GM12801 (cell line): ENCODE measurements around the gene FBLN2.

Experiments
- CTCF ChIP-seq: IDR thresholded peaks from one replicate; pipeline ENCODE4 v1.5.1; 2011; ENCODE audit warnings: control low read depth; ENCODE audit not compliant: insufficient read length; ENCODE audit errors: extremely low read depth

The FBLN2 gene

GRCh38 chr3:13561376-13561775 is 12.5 kb downstream of the FBLN2 start:
- TF ChIP-seq CTCF = no peak

- no peak for TF ChIP-seq CTCF
These were observed 13.0 kb downstream of the FBLN2 start for GRCh38 chr3:13561967-13562366.

- no peak for TF ChIP-seq CTCF
These were observed 14.4 kb downstream of the FBLN2 start for GRCh38 chr3:13563321-13563720.

- no peak for TF ChIP-seq CTCF
These were observed 15.0 kb downstream of the FBLN2 start for GRCh38 chr3:13563911-13564310.

GRCh38 chr3:13564751-13565560 is 16.0 kb downstream of the FBLN2 start:
- TF ChIP-seq CTCF = no peak

- no peak for TF ChIP-seq CTCF
These were observed 16.9 kb downstream of the FBLN2 start for GRCh38 chr3:13565581-13566452.

GRCh38 chr3:13566453-13566748 is 17.5 kb downstream of the FBLN2 start:
- no peak for TF ChIP-seq CTCF
